ENCODE results near the gene QRSL1.

GRCh38 chr6:106617857-106618256 lies 11.5 kb upstream of the QRSL1 start:
- TF ChIP-seq, protein P1, sequence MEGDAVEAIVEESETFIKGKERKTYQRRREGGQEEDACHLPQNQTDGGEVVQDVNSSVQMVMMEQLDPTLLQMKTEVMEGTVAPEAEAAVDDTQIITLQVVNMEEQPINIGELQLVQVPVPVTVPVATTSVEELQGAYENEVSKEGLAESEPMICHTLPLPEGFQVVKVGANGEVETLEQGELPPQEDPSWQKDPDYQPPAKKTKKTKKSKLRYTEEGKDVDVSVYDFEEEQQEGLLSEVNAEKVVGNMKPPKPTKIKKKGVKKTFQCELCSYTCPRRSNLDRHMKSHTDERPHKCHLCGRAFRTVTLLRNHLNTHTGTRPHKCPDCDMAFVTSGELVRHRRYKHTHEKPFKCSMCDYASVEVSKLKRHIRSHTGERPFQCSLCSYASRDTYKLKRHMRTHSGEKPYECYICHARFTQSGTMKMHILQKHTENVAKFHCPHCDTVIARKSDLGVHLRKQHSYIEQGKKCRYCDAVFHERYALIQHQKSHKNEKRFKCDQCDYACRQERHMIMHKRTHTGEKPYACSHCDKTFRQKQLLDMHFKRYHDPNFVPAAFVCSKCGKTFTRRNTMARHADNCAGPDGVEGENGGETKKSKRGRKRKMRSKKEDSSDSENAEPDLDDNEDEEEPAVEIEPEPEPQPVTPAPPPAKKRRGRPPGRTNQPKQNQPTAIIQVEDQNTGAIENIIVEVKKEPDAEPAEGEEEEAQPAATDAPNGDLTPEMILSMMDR (IDR thresholded peaks at IDR 0.05): no peak
- TF ChIP-seq POLR2A (IDR thresholded peaks at IDR 0.05): no peak

Measured in body of pancreas (tissue), 4 donors.